Astrocyte (in vitro differentiated cells and primary cell): ENCODE measurements around the gene ZNF48. TPM values are rescaled to one million over a fixed set of nuclear protein-coding genes. Genes with fewer than 3 reads are reported as not detected.

Experiments
- DNase-seq: peaks from one replicate; pipeline ENCODE4 v3.0.0-alpha.2; 2010; ENCODE audit warnings: low read depth
- FAIRE-seq: peaks from 2 replicates; lab custom pipeline; 2011; peaks lifted over from hg19 to GRCh38; lab: Jason Lieb, UNC
- H2AFZ ChIP-seq: 2 replicates; pipeline ENCODE4 v1.6.0; 2012; ENCODE audit warnings: low read depth, low read length, inconsistent platforms
- H3K27ac ChIP-seq: 2 replicates; pipeline ENCODE4 v1.5.1; 2011; ENCODE audit warnings: low read depth, low read length, inconsistent platforms
- H3K27me3 ChIP-seq: 2 replicates; pipeline ENCODE4 v1.6.0; 2011; ENCODE audit warnings: low read length, inconsistent platforms; ENCODE audit not compliant: insufficient read depth
- H3K36me3 ChIP-seq: 2 replicates; pipeline ENCODE4 v1.5.1; 2011; ENCODE audit warnings: low read length, inconsistent platforms; ENCODE audit not compliant: insufficient read depth
- H3K4me1 ChIP-seq: 2 replicates; pipeline ENCODE4 v1.5.1; 2011; ENCODE audit warnings: low read length, inconsistent platforms; ENCODE audit not compliant: insufficient read depth
- H3K4me2 ChIP-seq: 2 replicates; pipeline ENCODE4 v1.6.0; 2012; ENCODE audit warnings: low read length, inconsistent platforms
- H3K4me3 ChIP-seq: 2 replicates; pipeline ENCODE4 v1.5.1; 2011; ENCODE audit warnings: low read depth, mild to moderate bottlenecking, low read length, inconsistent platforms; ENCODE audit not compliant: insufficient read depth
- H3K79me2 ChIP-seq: 2 replicates; pipeline ENCODE4 v1.6.0; 2012; ENCODE audit warnings: mild to moderate bottlenecking, low read length, inconsistent platforms; ENCODE audit not compliant: insufficient read depth
- H3K9ac ChIP-seq: 2 replicates; pipeline ENCODE4 v1.6.0; 2012; ENCODE audit warnings: mild to moderate bottlenecking, low read length, inconsistent platforms
- H3K9me3 ChIP-seq: 2 replicates; pipeline ENCODE4 v1.5.1; 2012; ENCODE audit warnings: low read depth, mild to moderate bottlenecking, low read length, inconsistent platforms; ENCODE audit not compliant: insufficient read depth
- H4K20me1 ChIP-seq: 2 replicates; pipeline ENCODE4 v1.6.0; 2012; ENCODE audit warnings: low read length, inconsistent platforms; ENCODE audit not compliant: insufficient read depth
- H3K27ac Mint-ChIP-seq: one replicate; pipeline ENCODE4 v1.8.0; 2021; ENCODE audit warnings: mild to moderate bottlenecking, mixed read lengths; ENCODE audit not compliant: unreplicated experiment
- H3K27me3 Mint-ChIP-seq: one replicate; pipeline ENCODE4 v1.8.0; 2021; ENCODE audit warnings: low read depth, mixed read lengths; ENCODE audit not compliant: unreplicated experiment
- H3K36me3 Mint-ChIP-seq: one replicate; pipeline ENCODE4 v1.8.0; 2021; ENCODE audit warnings: low read depth, mixed read lengths; ENCODE audit not compliant: unreplicated experiment
- H3K4me1 Mint-ChIP-seq: one replicate; pipeline ENCODE4 v1.8.0; 2021; ENCODE audit warnings: low read depth, mixed read lengths; ENCODE audit not compliant: unreplicated experiment
- H3K4me3 Mint-ChIP-seq: one replicate; pipeline ENCODE4 v1.8.0; 2021; ENCODE audit warnings: mild to moderate bottlenecking, moderate library complexity, mixed read lengths; ENCODE audit not compliant: unreplicated experiment
- H3K9me3 Mint-ChIP-seq: one replicate; pipeline ENCODE4 v1.8.0; 2021; ENCODE audit warnings: mild to moderate bottlenecking, mixed read lengths; ENCODE audit not compliant: unreplicated experiment
- EZH2 ChIP-seq: IDR thresholded peaks from 2 replicates; pipeline ENCODE4 v1.6.1; 2012; ENCODE audit warnings: mild to moderate bottlenecking, low read length, inconsistent platforms; ENCODE audit not compliant: insufficient read depth
- total RNA-seq: library from RNA; stranded (reverse); gene quantifications from 2 replicates; pipeline ENCODE4 v1.2.1, GENCODE V29; 2021
- TF ChIP-seq, protein P1 (sequence below): IDR thresholded peaks from 2 replicates; pipeline ENCODE4 v1.5.1; 2011; ENCODE audit warnings: low read depth, mild to moderate bottlenecking, inconsistent platforms, low read length, moderate library complexity; ENCODE audit not compliant: insufficient read depth

The ZNF48 gene
- total RNA-seq, 1 donor from 2014 or later = 19.5 TPM

DNA sequence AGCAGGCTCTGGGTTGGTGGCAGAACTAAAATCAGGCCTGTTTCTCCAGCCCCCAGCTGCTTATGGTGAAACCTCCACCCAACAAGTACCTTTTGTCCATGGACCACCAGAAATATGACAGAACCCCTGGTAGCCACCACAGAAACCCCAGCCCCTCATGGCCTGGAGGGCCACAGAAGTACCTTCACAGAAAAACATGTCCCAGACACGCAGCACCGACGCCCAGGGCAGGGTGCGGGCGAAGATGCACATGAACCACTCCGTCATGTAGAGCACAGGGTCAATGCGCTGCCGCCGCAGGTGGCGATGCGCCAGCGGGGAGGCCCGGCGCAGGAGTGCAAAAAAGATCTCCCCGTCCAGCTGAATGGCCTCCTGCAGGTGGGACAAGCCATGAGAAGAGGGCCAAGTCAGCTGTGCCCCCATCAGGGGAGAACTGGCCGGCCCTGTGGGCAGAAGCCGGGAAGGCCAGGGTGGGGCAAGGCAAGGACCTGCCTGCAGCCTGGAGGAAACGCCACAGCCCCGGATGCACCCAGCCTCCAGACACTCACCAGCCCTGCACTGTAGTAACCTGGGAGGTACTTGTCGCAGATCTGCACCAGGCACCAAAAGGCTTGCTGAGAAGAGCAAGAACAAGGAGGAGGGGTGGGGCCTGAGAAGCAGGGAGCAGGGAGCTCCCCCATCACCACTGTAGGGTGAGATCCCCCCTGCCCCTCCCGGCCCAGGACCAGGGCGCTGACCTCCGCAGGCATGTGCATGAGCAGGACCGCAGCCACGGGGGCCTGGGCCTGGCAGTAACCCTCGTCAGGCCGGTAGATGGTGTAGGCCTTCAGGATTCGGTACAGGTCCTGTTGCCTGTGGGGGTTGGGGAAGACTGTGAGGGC is 36.0 kb upstream of the ZNF48 start:
- DNase-seq = no peak
- H3K9me3 Mint-ChIP-seq = no peaks in the 10 kb centered on the region
- Histone ChIP-seq H3K9me3 (no peaks in the 10 kb centered on the region), H4K20me1 (peaks cover 48% of the 10 kb centered on the region), H3K79me2 (peaks cover 77% of the 10 kb centered on the region), H3K4me1 (peaks cover 7% of the 10 kb centered on the region), H3K27ac (no peak overlapping the region), H3K9ac (no peak overlapping the region), H3K4me3 (no peak overlapping the region), H2AFZ (no peak overlapping the region), H3K4me2 (no peak overlapping the region), H3K27me3 (no peaks in the 10 kb centered on the region), H3K36me3 (peaks cover 20% of the 10 kb centered on the region)
- H3K4me1 Mint-ChIP-seq = peaks cover 15% of the 10 kb centered on the region
- no peak overlapping the region for H3K27ac Mint-ChIP-seq
- no peak overlapping the region for H3K4me3 Mint-ChIP-seq
- TF ChIP-seq, protein P1, sequence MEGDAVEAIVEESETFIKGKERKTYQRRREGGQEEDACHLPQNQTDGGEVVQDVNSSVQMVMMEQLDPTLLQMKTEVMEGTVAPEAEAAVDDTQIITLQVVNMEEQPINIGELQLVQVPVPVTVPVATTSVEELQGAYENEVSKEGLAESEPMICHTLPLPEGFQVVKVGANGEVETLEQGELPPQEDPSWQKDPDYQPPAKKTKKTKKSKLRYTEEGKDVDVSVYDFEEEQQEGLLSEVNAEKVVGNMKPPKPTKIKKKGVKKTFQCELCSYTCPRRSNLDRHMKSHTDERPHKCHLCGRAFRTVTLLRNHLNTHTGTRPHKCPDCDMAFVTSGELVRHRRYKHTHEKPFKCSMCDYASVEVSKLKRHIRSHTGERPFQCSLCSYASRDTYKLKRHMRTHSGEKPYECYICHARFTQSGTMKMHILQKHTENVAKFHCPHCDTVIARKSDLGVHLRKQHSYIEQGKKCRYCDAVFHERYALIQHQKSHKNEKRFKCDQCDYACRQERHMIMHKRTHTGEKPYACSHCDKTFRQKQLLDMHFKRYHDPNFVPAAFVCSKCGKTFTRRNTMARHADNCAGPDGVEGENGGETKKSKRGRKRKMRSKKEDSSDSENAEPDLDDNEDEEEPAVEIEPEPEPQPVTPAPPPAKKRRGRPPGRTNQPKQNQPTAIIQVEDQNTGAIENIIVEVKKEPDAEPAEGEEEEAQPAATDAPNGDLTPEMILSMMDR = no peak
- no peak for TF ChIP-seq EZH2
- FAIRE-seq = no peak
- no peaks in the 10 kb centered on the region for H3K27me3 Mint-ChIP-seq
- peaks cover 24% of the 10 kb centered on the region for H3K36me3 Mint-ChIP-seq

DNA sequence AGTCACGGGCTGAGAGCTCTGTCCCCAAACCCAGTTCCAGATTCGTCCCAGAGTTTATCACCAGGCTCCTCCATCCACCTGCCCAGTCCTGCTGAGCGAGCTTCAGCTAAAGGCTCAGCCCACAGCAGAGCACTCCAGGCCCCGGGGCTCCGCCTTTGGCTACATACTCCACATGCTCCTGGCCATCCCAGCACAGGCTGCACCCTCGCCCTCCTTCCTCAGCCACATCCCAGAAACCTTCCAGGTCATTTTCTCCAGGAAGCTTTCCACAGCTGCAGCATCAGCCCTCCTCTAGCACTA is 35.4 kb upstream of the ZNF48 start:
- DNase-seq (no peak), FAIRE-seq (no peak)
- Mint-ChIP-seq H3K4me1 (peaks cover 15% of the 10 kb centered on the region), H3K27me3 (no peaks in the 10 kb centered on the region), H3K27ac (no peak overlapping the region), H3K9me3 (no peaks in the 10 kb centered on the region), H3K36me3 (peaks cover 25% of the 10 kb centered on the region), H3K4me3 (no peak overlapping the region)
- no peak overlapping the region for H3K27ac ChIP-seq
- H3K79me2 ChIP-seq = peaks cover 77% of the 10 kb centered on the region
- H4K20me1 ChIP-seq = peaks cover 54% of the 10 kb centered on the region
- peaks cover 7% of the 10 kb centered on the region for H3K4me1 ChIP-seq
- no peak overlapping the region for H3K4me2 ChIP-seq
- no peak overlapping the region for H2AFZ ChIP-seq
- H3K4me3 ChIP-seq = no peak overlapping the region
- H3K9ac ChIP-seq = no peak overlapping the region
- H3K27me3 ChIP-seq = no peaks in the 10 kb centered on the region
- H3K9me3 ChIP-seq = no peaks in the 10 kb centered on the region
- peaks cover 20% of the 10 kb centered on the region for H3K36me3 ChIP-seq
- TF ChIP-seq EZH2 = no peak
- TF ChIP-seq, protein P1 = no peak

DNA sequence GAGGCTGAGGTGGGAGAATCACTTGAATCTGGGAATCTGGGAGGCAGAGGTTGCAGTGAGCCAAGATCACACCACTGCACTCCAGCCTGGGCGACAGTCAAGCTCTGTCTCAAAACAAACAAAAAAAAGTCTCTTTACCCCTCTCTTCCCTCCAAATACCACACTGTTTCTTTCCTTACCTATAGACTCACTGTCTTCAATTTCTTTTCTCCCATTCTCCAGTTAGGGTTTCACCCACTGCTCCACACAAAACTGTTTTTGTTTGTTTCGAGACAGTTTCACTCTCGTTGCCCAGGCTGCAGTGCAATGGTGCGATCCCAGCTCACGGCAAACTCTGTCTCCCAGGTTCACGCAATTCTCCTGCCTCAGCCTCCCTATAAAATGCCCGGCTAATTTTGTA is 34.0 kb upstream of the ZNF48 start:
- no peak overlapping the region for H3K4me2 ChIP-seq
- DNase-seq (no peak), FAIRE-seq (no peak)
- no peaks in the 10 kb centered on the region for H3K4me1 ChIP-seq
- Mint-ChIP-seq H3K36me3 (peaks cover 27% of the 10 kb centered on the region), H3K27me3 (no peaks in the 10 kb centered on the region), H3K4me3 (no peak overlapping the region), H3K4me1 (peaks cover 13% of the 10 kb centered on the region), H3K9me3 (no peaks in the 10 kb centered on the region), H3K27ac (no peak overlapping the region)
- H2AFZ ChIP-seq = no peak overlapping the region
- H3K27ac ChIP-seq = no peak overlapping the region
- peaks cover 20% of the 10 kb centered on the region for H3K36me3 ChIP-seq
- peaks cover 67% of the 10 kb centered on the region for H4K20me1 ChIP-seq
- no peak overlapping the region for H3K4me3 ChIP-seq
- H3K9me3 ChIP-seq = no peaks in the 10 kb centered on the region
- H3K27me3 ChIP-seq = no peaks in the 10 kb centered on the region
- peaks cover 83% of the 10 kb centered on the region for H3K79me2 ChIP-seq
- TF ChIP-seq, protein P1 = no peak
- TF ChIP-seq EZH2 = no peak
- H3K9ac ChIP-seq = no peak overlapping the region
